Vagina (tissue), 2 donors: Measurements from ENCODE around the gene CLPTM1. TPM values are rescaled to one million over a fixed set of nuclear protein-coding genes. Genes with fewer than 3 reads are reported as not detected.

Experiments used
- DNase-seq, 2 donors: peaks; one replicate each; pipeline ENCODE4 v3.0.0-alpha.2; 2017; ENCODE audit errors: extremely low spot score in 2 of 2
- H3K27ac ChIP-seq: fragments of 200-600 bp; sonication (generic); one replicate; pipeline ENCODE4 v1.5.1; 2019
- H3K27me3 ChIP-seq: fragments of 200-600 bp; sonication (generic); one replicate; pipeline ENCODE4 v1.5.1; 2019
- H3K36me3 ChIP-seq, 2 donors: fragments of 200-600 bp; sonication (generic); one replicate each; pipeline ENCODE4 v1.5.1; 2017 to 2019
- H3K4me1 ChIP-seq: fragments of 200-600 bp; sonication (generic); one replicate; pipeline ENCODE4 v1.5.1; 2019
- H3K4me3 ChIP-seq, 2 donors: fragments of 200-600 bp; sonication (generic); 1 replicate in 1 of 2; 2 replicates in 1 of 2; pipeline ENCODE4 v1.5.1; 2016 to 2019
- H3K9me3 ChIP-seq: fragments of 200-600 bp; sonication (generic); one replicate; pipeline ENCODE4 v1.5.1; 2019
- POLR2A ChIP-seq, 2 donors: fragments of 450-650 bp; IDR thresholded peaks; one replicate each; pipeline ENCODE4 v1.6.1; 2017; ENCODE audit warnings: antibody characterized with exemption in 2 of 2, mild to moderate bottlenecking in 2 of 2, moderate library complexity in 2 of 2
- POLR2AphosphoS5 ChIP-seq, 2 donors: sonication (generic); formaldehyde crosslinking; IDR thresholded peaks; one replicate each; pipeline ENCODE4 v1.9.0; 2017; ENCODE audit warnings: antibody characterized with exemption in 2 of 2, mild to moderate bottlenecking in 2 of 2, low read depth in 1 of 2; ENCODE audit not compliant: insufficient read depth in 1 of 2
- intact Hi-C: fragments of 100-400 bp; cut with DNase I; formaldehyde crosslinking; loops from one replicate; pipeline ENCODE4 v1.15.1; 2023
- total RNA-seq: library from RNA; depleted of rRNA; stranded (reverse); fragments of >200 nt; gene quantifications from one replicate; pipeline ENCODE4 v1.2.3, GENCODE V29; 2016
- TF ChIP-seq, protein P1 (sequence below), 3 experiments: fragments of 450-650 bp in 2 of 3; fragments of 200-600 bp in 1 of 3; sonication (generic) in 1 of 3; IDR thresholded peaks; one replicate each; pipeline ENCODE4 v1.5.1; 2017 to 2019; ENCODE audit warnings: antibody characterized with exemption in 3 of 3, mild to moderate bottlenecking in 2 of 3, moderate library complexity in 2 of 3

The CLPTM1 gene
- total RNA-seq, 1 donor from 2014 or later = 130 TPM

DNA sequence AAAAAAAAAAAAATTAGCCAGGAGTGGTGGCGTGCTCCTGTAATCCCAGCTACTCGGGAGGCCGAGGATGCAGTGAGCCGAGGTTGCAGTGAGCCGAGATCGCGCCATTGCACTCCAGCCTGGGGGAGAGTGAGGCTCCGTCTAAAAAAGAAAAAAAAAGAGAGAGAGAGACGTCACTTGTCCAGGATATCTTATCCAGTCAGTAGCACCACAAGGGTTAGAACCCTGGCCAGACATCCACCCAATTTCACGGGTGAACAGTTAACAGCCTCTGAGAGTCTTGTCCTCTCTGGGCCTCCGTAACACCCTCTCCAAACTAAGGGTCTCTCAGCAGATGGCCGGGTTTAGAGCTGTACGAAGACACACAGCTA, 917 bp upstream of the CLPTM1 start:
- Histone ChIP-seq H3K4me3 (peak overlapping the region; percentile 92 to 93), H3K36me3 (no peaks in the 10 kb centered on the region), H3K9me3 (no peaks in the 10 kb centered on the region), H3K27me3 (no peaks in the 10 kb centered on the region), H3K27ac (peak overlapping the region; percentile 83), H3K4me1 (peaks cover 58% of the 10 kb centered on the region)
- no peak for DNase-seq
- intact Hi-C loops = loop anchor here (5.0 kb wide), 1 partner anchor 52 kb away; no protein-coding TSS in a partner anchor
- TF ChIP-seq POLR2AphosphoS5 (IDR thresholded peaks at IDR 0.05; ENCODE audit: insufficient read depth in 1 of 2, low read depth in 1 of 2) (no peak), POLR2A (IDR thresholded peaks at IDR 0.05) (no peak)
- TF ChIP-seq, protein P1, sequence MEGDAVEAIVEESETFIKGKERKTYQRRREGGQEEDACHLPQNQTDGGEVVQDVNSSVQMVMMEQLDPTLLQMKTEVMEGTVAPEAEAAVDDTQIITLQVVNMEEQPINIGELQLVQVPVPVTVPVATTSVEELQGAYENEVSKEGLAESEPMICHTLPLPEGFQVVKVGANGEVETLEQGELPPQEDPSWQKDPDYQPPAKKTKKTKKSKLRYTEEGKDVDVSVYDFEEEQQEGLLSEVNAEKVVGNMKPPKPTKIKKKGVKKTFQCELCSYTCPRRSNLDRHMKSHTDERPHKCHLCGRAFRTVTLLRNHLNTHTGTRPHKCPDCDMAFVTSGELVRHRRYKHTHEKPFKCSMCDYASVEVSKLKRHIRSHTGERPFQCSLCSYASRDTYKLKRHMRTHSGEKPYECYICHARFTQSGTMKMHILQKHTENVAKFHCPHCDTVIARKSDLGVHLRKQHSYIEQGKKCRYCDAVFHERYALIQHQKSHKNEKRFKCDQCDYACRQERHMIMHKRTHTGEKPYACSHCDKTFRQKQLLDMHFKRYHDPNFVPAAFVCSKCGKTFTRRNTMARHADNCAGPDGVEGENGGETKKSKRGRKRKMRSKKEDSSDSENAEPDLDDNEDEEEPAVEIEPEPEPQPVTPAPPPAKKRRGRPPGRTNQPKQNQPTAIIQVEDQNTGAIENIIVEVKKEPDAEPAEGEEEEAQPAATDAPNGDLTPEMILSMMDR (IDR thresholded peaks at IDR 0.05) = no peak

DNA sequence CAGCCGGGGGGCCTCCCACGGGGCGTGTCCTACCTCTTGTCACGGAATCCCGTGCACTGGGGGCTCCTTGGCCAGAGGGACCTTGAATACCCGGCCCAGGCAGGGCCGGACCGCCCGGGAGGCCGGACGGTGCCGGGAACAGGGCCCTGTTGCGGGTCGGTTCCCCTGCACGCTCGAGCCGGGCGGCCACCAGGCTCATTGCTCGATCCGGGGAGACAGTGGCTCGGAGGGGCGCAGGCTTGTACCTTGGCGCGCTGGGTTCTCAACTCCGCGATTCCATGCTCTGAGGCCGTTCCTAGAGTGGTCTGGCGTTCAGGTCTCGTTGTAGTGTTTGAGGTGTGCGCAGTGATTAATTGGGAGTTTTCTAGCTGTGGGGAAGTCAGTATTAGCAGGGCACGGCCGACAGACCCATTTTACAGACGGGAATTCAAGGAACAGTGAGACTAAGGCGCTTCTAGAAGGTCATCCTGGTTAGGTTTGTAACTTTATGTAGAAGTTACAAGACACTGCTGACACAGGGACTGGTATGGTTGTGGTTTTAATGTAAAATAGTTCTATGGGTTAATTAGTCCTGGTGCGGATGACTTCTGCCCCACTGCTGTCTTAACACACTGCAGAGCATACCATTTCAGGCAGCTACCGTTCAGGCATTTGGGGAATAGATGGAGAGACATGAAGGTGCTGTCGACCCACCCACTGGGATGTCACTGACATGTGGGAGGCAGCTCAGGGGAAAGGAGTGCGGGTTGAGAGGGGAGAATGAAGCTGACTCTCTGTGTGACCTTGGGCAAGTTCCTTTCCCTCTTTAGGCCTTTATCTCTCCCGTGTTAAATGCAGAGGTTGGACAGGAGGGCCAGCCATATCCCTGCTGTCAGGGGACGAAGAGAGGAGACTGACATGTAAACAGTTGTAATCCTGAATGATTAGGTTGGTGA, 592 bp downstream of the CLPTM1 start:
- no peak for DNase-seq
- TF ChIP-seq POLR2A (IDR thresholded peaks at IDR 0.05) (no peak), POLR2AphosphoS5 (IDR thresholded peaks at IDR 0.05; ENCODE audit: insufficient read depth in 1 of 2, low read depth in 1 of 2) (no peak)
- TF ChIP-seq, protein P1 (IDR thresholded peaks at IDR 0.05) = no peak
- no peaks in the 10 kb centered on the region for H3K9me3 ChIP-seq
- no peaks in the 10 kb centered on the region for H3K36me3 ChIP-seq
- H3K4me3 ChIP-seq = peak overlapping the region; percentile 92 to 93
- intact Hi-C loops = no loop called here
- H3K27me3 ChIP-seq = no peaks in the 10 kb centered on the region
- H3K27ac ChIP-seq = peak overlapping the region; percentile 83
- H3K4me1 ChIP-seq = peaks cover 73% of the 10 kb centered on the region

DNA sequence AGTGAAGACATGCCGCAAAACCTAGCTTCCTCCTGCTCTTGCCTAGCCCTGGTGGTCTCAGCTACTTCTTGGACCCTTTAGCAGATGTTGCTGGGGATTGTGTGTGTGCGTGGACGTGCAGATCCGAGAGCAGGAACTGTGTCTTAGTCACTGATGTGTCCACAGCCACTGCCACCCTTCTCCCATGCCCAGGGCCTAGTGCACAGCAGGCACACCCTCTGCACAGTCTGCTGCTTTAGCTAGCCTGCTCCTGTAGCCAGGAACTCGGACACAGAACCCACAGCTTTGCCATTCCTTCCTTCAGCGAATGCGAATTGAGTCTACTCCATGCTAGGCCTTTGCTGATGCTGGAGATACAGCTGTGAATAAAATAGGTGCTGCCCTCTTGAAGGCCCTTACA, 2.3 kb downstream of the CLPTM1 start:
- H3K36me3 ChIP-seq = no peaks in the 10 kb centered on the region
- H3K4me1 ChIP-seq = peaks cover 64% of the 10 kb centered on the region
- DNase-seq = no peak
- no peak overlapping the region for H3K4me3 ChIP-seq
- H3K27ac ChIP-seq = no peak overlapping the region
- TF ChIP-seq POLR2AphosphoS5 (IDR thresholded peaks at IDR 0.05; ENCODE audit: insufficient read depth in 1 of 2, low read depth in 1 of 2) (no peak), POLR2A (IDR thresholded peaks at IDR 0.05) (no peak)
- TF ChIP-seq, protein P1 (IDR thresholded peaks at IDR 0.05) = no peak
- H3K9me3 ChIP-seq = no peaks in the 10 kb centered on the region
- no peaks in the 10 kb centered on the region for H3K27me3 ChIP-seq
- intact Hi-C loops = no loop called here

DNA sequence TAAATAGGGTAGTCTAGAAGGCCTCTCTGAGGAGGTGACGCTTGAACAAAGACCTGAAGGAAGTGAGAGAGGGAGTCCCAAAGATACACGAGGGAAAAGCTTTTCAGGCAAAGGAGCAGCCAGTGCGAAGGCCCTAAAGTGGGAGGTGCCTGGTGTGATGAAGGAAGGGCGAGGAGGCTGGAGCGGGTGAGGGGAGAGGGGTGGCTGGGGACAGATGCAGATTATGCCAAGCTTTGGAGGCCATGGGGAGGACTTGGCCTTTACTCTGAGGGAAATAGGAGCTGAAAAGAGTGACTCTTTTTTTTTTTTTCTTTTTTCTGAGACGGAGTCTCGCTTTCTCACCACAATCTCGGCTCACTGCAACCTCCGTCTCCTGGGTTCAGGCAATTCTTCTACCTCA, 2.9 kb downstream of the CLPTM1 start:
- Histone ChIP-seq H3K36me3 (no peaks in the 10 kb centered on the region), H3K4me3 (no peak overlapping the region), H3K27me3 (no peaks in the 10 kb centered on the region), H3K4me1 (peaks cover 64% of the 10 kb centered on the region), H3K9me3 (no peaks in the 10 kb centered on the region), H3K27ac (no peak overlapping the region)
- TF ChIP-seq, protein P1 (IDR thresholded peaks at IDR 0.05) = no peak
- no peak for DNase-seq
- intact Hi-C loops = no loop called here

DNA sequence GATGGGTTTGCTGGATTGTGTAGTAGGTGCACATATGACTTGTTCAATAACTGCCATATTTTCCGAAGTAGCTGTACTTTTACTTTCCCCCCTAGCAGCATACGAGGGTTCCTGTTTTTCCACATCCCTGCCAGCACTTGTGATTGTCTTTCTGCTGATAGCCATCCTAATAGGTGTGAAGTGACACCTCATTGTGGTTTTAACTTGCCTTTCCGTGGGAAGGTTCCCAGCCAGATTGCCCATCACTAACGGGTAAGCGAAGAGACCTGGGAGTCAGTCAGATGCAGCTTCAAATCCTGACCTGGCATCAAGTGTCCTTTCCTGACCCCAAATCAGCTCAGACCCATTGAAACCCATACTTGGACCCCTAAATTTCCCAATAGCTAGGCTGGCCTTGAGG, 4.5 kb downstream of the CLPTM1 start:
- Histone ChIP-seq H3K4me3 (no peak overlapping the region), H3K36me3 (no peaks in the 10 kb centered on the region), H3K27me3 (no peaks in the 10 kb centered on the region), H3K9me3 (no peaks in the 10 kb centered on the region), H3K27ac (no peak overlapping the region), H3K4me1 (peaks cover 52% of the 10 kb centered on the region)
- DNase-seq = no peak
- no peak for TF ChIP-seq POLR2A (IDR thresholded peaks at IDR 0.05)
- TF ChIP-seq, protein P1 (IDR thresholded peaks at IDR 0.05) = no peak
- TF ChIP-seq POLR2AphosphoS5 (IDR thresholded peaks at IDR 0.05; ENCODE audit: insufficient read depth in 1 of 2, low read depth in 1 of 2) = no peak
- intact Hi-C loops = no loop called here
